SK-N-SH (cell line): ENCODE measurements around the gene TMED3. TPM values are rescaled to one million over a fixed set of nuclear protein-coding genes. Genes with fewer than 3 reads are reported as not detected.

ENCODE experiments used
- CTCF ChIA-PET: fragments of 300-600, 350-600 bp; formaldehyde crosslinking; extraction: SDS; loops from one replicate; lab custom pipeline; 2021; lab: Yijun Ruan, JAX
- POLR2A ChIA-PET: fragments of 350-600 bp; sonication (Branson Sonifier 250); formaldehyde crosslinking; extraction: SDS; loops from one replicate; lab custom pipeline; 2020; ENCODE audit warnings: antibody characterized with exemption, inconsistent platforms; lab: Yijun Ruan, JAX
- DNase-seq: peaks from one replicate; pipeline ENCODE4 v3.0.0; 2012
- H2AFZ ChIP-seq: fragments of 200-600 bp; sonication (generic); 2 replicates; pipeline ENCODE4 v1.8.1; 2016; ENCODE audit warnings: antibody characterized with exemption, mild to moderate bottlenecking, low read depth
- H3F3A ChIP-seq: fragments of 200-600 bp; sonication (generic); replicated peaks from 2 replicates; pipeline ENCODE3; 2016; ENCODE audit warnings: antibody characterized with exemption, mild to moderate bottlenecking; ENCODE audit not compliant: insufficient read depth
- H3K27ac ChIP-seq, 2 experiments: fragments of 200-500 bp in 1 of 2; fragments of 200-600 bp in 1 of 2; sonication (Bioruptor generic) in 1 of 2; sonication (generic), shearing (Covaris generic) in 1 of 2; 2 replicates each; pipeline versions ENCODE4 v1.5.1 to v1.6.1; 2014 to 2016; ENCODE audit warnings: low read depth in 2 of 2, inconsistent platforms in 1 of 2, low read length in 1 of 2, mild to moderate bottlenecking in 1 of 2, mixed read lengths in 1 of 2
- H3K27me3 ChIP-seq: fragments of 200-600 bp; sonication (generic), shearing (Covaris generic); 2 replicates; pipeline ENCODE4 v1.6.1; 2016; ENCODE audit warnings: mixed run types; ENCODE audit not compliant: insufficient read depth
- H3K36me3 ChIP-seq, 2 experiments: fragments of 200-500 bp in 1 of 2; fragments of 200-600 bp in 1 of 2; sonication (Bioruptor generic) in 1 of 2; sonication (generic) in 1 of 2; replicated peaks in 1 of 2; 2 replicates each; pipeline versions ENCODE3 to v1.5.1; 2014 to 2016; ENCODE audit warnings: low read length in 1 of 2, mild to moderate bottlenecking in 1 of 2; ENCODE audit not compliant: insufficient read depth in 2 of 2, control insufficient read depth in 1 of 2
- H3K4me1 ChIP-seq, 2 experiments: fragments of 200-500 bp in 1 of 2; fragments of 200-600 bp in 1 of 2; sonication (Bioruptor generic) in 1 of 2; sonication (generic), shearing (Covaris generic) in 1 of 2; 2 replicates each; pipeline versions ENCODE4 v1.5.1 to v1.6.1; 2014 to 2016; ENCODE audit warnings: low read depth in 1 of 2, low read length in 1 of 2, mixed run types in 1 of 2; ENCODE audit not compliant: insufficient read depth in 2 of 2, control insufficient read depth in 1 of 2
- H3K4me2 ChIP-seq: fragments of 200-600 bp; sonication (generic), shearing (Covaris generic); 2 replicates; pipeline ENCODE4 v1.6.1; 2017; ENCODE audit warnings: mixed run types
- H3K4me3 ChIP-seq, 2 experiments: fragments of 200-500 bp in 1 of 2; fragments of 200-600 bp in 1 of 2; sonication (Bioruptor generic) in 1 of 2; sonication (generic), shearing (Covaris generic) in 1 of 2; 2 replicates each; pipeline versions ENCODE4 v1.5.1 to v1.8.1; 2014 to 2016; ENCODE audit warnings: low read depth in 2 of 2, inconsistent platforms in 1 of 2, low read length in 1 of 2, mild to moderate bottlenecking in 1 of 2, mixed read lengths in 1 of 2, moderate library complexity in 1 of 2
- H3K79me2 ChIP-seq: fragments of 200-600 bp; sonication (generic); 2 replicates; pipeline ENCODE4 v1.8.1; 2017; ENCODE audit warnings: mild to moderate bottlenecking; ENCODE audit not compliant: insufficient read depth
- H3K9ac ChIP-seq: fragments of 200-600 bp; sonication (generic); 2 replicates; pipeline ENCODE4 v1.6.1; 2017; ENCODE audit warnings: mixed run types
- H3K9me2 ChIP-seq: fragments of 200-600 bp; sonication (generic); 2 replicates; pipeline ENCODE4 v1.6.1; 2017; ENCODE audit warnings: mixed run types
- H3K9me3 ChIP-seq: fragments of 200-600 bp; sonication (generic); 2 replicates; pipeline ENCODE4 v1.6.1; 2017; ENCODE audit warnings: mixed run types, mild to moderate bottlenecking, moderate library complexity
- H4K20me1 ChIP-seq: fragments of 200-600 bp; sonication (generic); 2 replicates; pipeline ENCODE4 v1.6.1; 2017; ENCODE audit warnings: mild to moderate bottlenecking, mixed run types; ENCODE audit not compliant: insufficient read depth
- CHD2 ChIP-seq: fragments of 150-350 bp; IDR thresholded peaks from 2 replicates; pipeline ENCODE4 v1.6.1; 2018; ENCODE audit warnings: low read length; ENCODE audit not compliant: partially characterized antibody
- ELF1 ChIP-seq: IDR thresholded peaks from 2 replicates; pipeline ENCODE4 v1.4.0; 2012
- EP300 ChIP-seq, 2 experiments: IDR thresholded peaks; 2 replicates each; pipeline versions ENCODE4 v1.4.0 to v1.6.1; 2012; ENCODE audit warnings: borderline replicate concordance in 1 of 2, low read depth in 1 of 2, low read length in 1 of 2
- EZH2phosphoT487 ChIP-seq: fragments of 200-600 bp; sonication (generic); IDR thresholded peaks from 2 replicates; pipeline ENCODE4 v1.6.1; 2017; ENCODE audit warnings: low read depth, mixed run types, mild to moderate bottlenecking, antibody characterized with exemption, moderate library complexity, borderline replicate concordance
- FOXM1 ChIP-seq: IDR thresholded peaks from 2 replicates; pipeline ENCODE4 v1.4.0; 2012; ENCODE audit warnings: low read depth, mild to moderate bottlenecking
- IRF3 ChIP-seq: fragments of 150-350 bp; IDR thresholded peaks from 2 replicates; pipeline ENCODE4 v1.6.1; 2016; ENCODE audit warnings: mild to moderate bottlenecking, low read depth, low read length
- MEF2A ChIP-seq: IDR thresholded peaks from 2 replicates; pipeline ENCODE4 v1.4.0; 2012; ENCODE audit warnings: low read depth, borderline replicate concordance
- MXI1 ChIP-seq: IDR thresholded peaks from 2 replicates; pipeline ENCODE4 v1.6.1; 2012; ENCODE audit warnings: mild to moderate bottlenecking, low read depth, low read length, improper control_type of control experiment
- NRF1 ChIP-seq: IDR thresholded peaks from 2 replicates; pipeline ENCODE4 v1.6.1; 2012; ENCODE audit warnings: low read depth, mild to moderate bottlenecking, low read length
- PBX3 ChIP-seq: IDR thresholded peaks from 2 replicates; pipeline ENCODE4; 2012
- POLR2AphosphoS5 ChIP-seq: IDR thresholded peaks from 2 replicates; pipeline ENCODE4 v1.6.1; 2012; ENCODE audit warnings: low read depth, low read length
- RAD21 ChIP-seq: IDR thresholded peaks from 2 replicates; pipeline ENCODE4 v1.6.1; 2012; ENCODE audit warnings: mild to moderate bottlenecking, low read length
- RCOR1 ChIP-seq: fragments of 150-350 bp; IDR thresholded peaks from 2 replicates; pipeline ENCODE4 v1.6.1; 2017; ENCODE audit warnings: antibody characterized with exemption, low read length
- RFX5 ChIP-seq: IDR thresholded peaks from 2 replicates; pipeline ENCODE4 v1.6.1; 2012; ENCODE audit warnings: mild to moderate bottlenecking, improper control_type of control experiment, low read length
- SIN3A ChIP-seq: IDR thresholded peaks from 2 replicates; pipeline ENCODE4 v1.6.1; 2012; ENCODE audit warnings: low read depth, mild to moderate bottlenecking, low read length, moderate library complexity, borderline replicate concordance
- TAF1 ChIP-seq: IDR thresholded peaks from 2 replicates; pipeline ENCODE4 v1.6.1; 2012; ENCODE audit warnings: low read depth, mild to moderate bottlenecking, low read length, moderate library complexity, borderline replicate concordance
- TCF12 ChIP-seq: IDR thresholded peaks from 2 replicates; pipeline ENCODE4 v1.4.0; 2012
- TEAD4 ChIP-seq: IDR thresholded peaks from 2 replicates; pipeline ENCODE4 v1.4.0; 2012; ENCODE audit warnings: mild to moderate bottlenecking, borderline replicate concordance; ENCODE audit not compliant: insufficient read depth
- USF2 ChIP-seq: fragments of 150-350 bp; IDR thresholded peaks from 2 replicates; pipeline ENCODE4 v1.6.1; 2017; ENCODE audit warnings: antibody characterized with exemption, low read length, low read depth, borderline replicate concordance
- YY1 ChIP-seq: IDR thresholded peaks from 2 replicates; pipeline ENCODE4 v1.4.0; 2012; ENCODE audit warnings: low read depth, mild to moderate bottlenecking
- WGBS: methylation state at CpG from one replicate; pipeline ENCODE4 v1.1.6; 2017; ENCODE audit warnings: low lambda C conversion rate; 5-methylcytosine and 5-hydroxymethylcytosine counted together
- polyA plus RNA-seq, 3 experiments: library from polyadenylated mRNA; depleted of rRNA; stranded (reverse); fragments of >200 nt; gene quantifications; 2 replicates each; pipeline ENCODE4 v1.2.3, GENCODE V29; 2012
- TF ChIP-seq, protein P1 (sequence below): IDR thresholded peaks from 2 replicates; pipeline ENCODE4 v1.4.0; 2012; ENCODE audit warnings: low read depth, borderline replicate concordance

Gene TMED3
- polyA plus RNA-seq, 1 of the 3 experiments (the other 2 are of a cell fraction), result 128 TPM

GRCh38 chr15:79321876-79322275 lies 11.0 kb downstream of the TMED3 start:
- peaks cover 14% of the 10 kb centered on the region for H3K79me2 ChIP-seq
- H2AFZ ChIP-seq, result no peak overlapping the region
- H3F3A ChIP-seq, result no peaks in the 10 kb centered on the region
- no peak overlapping the region for H3K4me2 ChIP-seq
- WGBS, result 87% methylated on average over 11 of the region's 14 CpGs
- H3K27me3 ChIP-seq, result no peaks in the 10 kb centered on the region
- TF ChIP-seq SIN3A (no peak), FOXM1 (no peak), TEAD4 (no peak), ELF1 (no peak), POLR2AphosphoS5 (no peak), RAD21 (no peak), RCOR1 (no peak), MXI1 (no peak), NRF1 (no peak), EP300 (IDR thresholded peaks at IDR 0.05; ENCODE audit: borderline replicate concordance in 1 of 2, low read depth in 1 of 2, low read length in 1 of 2) (no peak), TCF12 (no peak)
- no peaks in the 10 kb centered on the region for H3K4me1 ChIP-seq
- DNase-seq, result no peak
- no peak overlapping the region for H3K9ac ChIP-seq
- H3K4me3 ChIP-seq, result no peak overlapping the region
- no peaks in the 10 kb centered on the region for H3K9me2 ChIP-seq
- POLR2A ChIA-PET, result interaction anchor here (0.5 kb wide), 1 partner anchor 627 kb away, joined by 3 read pairs; no protein-coding TSS in a partner anchor
- CTCF ChIA-PET, result interaction anchor here (2.7 kb wide), 1 partner anchor 18 kb away, joined by 10 read pairs; no protein-coding TSS in a partner anchor
- no peaks in the 10 kb centered on the region for H3K9me3 ChIP-seq
- peaks cover 33 to 77% of the 10 kb centered on the region in 2 experiments for H3K36me3 ChIP-seq
- H3K27ac ChIP-seq, result no peak overlapping the region
- peaks cover 12% of the 10 kb centered on the region; the same call in 1 of the 2 replicates for H4K20me1 ChIP-seq

DNA sequence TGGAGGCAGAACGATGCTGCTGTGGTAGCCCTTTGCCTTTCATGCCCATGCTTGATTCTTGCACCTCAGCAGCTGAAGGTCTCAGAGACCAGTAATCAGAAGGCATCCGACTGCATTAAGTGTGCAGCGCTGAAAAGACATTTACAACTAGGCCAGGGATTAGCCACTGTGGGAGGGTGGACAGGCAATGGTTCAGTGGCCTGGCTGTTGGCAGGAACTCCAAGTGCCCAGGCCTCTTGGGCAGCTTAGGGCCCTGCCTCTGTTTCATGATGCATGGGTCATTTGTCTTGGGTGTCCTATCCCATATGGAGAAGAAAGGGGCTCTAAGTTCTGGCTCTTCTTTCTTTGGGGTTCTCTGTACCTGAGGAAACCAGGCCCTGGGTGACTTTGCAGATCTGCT lies 11.4 kb downstream of the TMED3 start:
- Histone ChIP-seq H3K9ac (no peak overlapping the region), H4K20me1 (peaks cover 12% of the 10 kb centered on the region; the same call in 1 of the 2 replicates), H3K4me3 (no peak overlapping the region), H3K36me3 (peaks cover 35 to 73% of the 10 kb centered on the region in 2 experiments), H3K9me2 (no peaks in the 10 kb centered on the region), H3K27me3 (no peaks in the 10 kb centered on the region), H3K4me2 (no peak overlapping the region), H2AFZ (no peak overlapping the region), H3K9me3 (no peaks in the 10 kb centered on the region), H3F3A (no peaks in the 10 kb centered on the region), H3K4me1 (no peaks in the 10 kb centered on the region), H3K79me2 (peaks cover 14% of the 10 kb centered on the region), H3K27ac (no peak overlapping the region)
- ChIA-PET POLR2A (interaction anchor here (0.5 kb wide), 1 partner anchor 627 kb away, joined by 3 read pairs; no protein-coding TSS in a partner anchor), CTCF (interaction anchor here (2.7 kb wide), 1 partner anchor 17 kb away, joined by 10 read pairs; no protein-coding TSS in a partner anchor)
- no peak for DNase-seq
- TF ChIP-seq ELF1 (no peak), CHD2 (no peak), PBX3 (no peak), RCOR1 (no peak), TCF12 (no peak), RFX5 (no peak), MEF2A (no peak), NRF1 (no peak), TAF1 (no peak), USF2 (no peak), MXI1 (no peak), FOXM1 (no peak), EZH2phosphoT487 (no peak), YY1 (no peak), SIN3A (no peak), IRF3 (no peak)
- TF ChIP-seq, protein P1, sequence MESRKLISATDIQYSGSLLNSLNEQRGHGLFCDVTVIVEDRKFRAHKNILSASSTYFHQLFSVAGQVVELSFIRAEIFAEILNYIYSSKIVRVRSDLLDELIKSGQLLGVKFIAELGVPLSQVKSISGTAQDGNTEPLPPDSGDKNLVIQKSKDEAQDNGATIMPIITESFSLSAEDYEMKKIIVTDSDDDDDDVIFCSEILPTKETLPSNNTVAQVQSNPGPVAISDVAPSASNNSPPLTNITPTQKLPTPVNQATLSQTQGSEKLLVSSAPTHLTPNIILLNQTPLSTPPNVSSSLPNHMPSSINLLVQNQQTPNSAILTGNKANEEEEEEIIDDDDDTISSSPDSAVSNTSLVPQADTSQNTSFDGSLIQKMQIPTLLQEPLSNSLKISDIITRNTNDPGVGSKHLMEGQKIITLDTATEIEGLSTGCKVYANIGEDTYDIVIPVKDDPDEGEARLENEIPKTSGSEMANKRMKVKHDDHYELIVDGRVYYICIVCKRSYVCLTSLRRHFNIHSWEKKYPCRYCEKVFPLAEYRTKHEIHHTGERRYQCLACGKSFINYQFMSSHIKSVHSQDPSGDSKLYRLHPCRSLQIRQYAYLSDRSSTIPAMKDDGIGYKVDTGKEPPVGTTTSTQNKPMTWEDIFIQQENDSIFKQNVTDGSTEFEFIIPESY, result no peak
- 95% methylated on average over 3 of the region's 3 CpGs for WGBS
